ENCODE results near the gene IL1RAPL1. TPM values are rescaled to one million over a fixed set of nuclear protein-coding genes. Genes with fewer than 3 reads are reported as not detected.

Gene IL1RAPL1
- total and polyA plus RNA-seq, 2 experiments from 2014 or later = 0.18 to 0.49 TPM

- no peaks in the 10 kb centered on the region for H3K79me2 ChIP-seq (replicated peaks; ENCODE audit: insufficient read depth)
- no peak for TF ChIP-seq NANOG (IDR thresholded peaks at IDR 0.05; ENCODE audit: borderline replicate concordance)
- no peak for TF ChIP-seq REST (IDR thresholded peaks at IDR 0.05; ENCODE audit: unreplicated experiment)
- no peak for TF ChIP-seq JUNB (IDR thresholded peaks at IDR 0.05; ENCODE audit: unreplicated experiment)
- TF ChIP-seq EZH2phosphoT487 (IDR thresholded peaks at IDR 0.05; ENCODE audit: unreplicated experiment) = no peak
- TF ChIP-seq, protein P1, sequence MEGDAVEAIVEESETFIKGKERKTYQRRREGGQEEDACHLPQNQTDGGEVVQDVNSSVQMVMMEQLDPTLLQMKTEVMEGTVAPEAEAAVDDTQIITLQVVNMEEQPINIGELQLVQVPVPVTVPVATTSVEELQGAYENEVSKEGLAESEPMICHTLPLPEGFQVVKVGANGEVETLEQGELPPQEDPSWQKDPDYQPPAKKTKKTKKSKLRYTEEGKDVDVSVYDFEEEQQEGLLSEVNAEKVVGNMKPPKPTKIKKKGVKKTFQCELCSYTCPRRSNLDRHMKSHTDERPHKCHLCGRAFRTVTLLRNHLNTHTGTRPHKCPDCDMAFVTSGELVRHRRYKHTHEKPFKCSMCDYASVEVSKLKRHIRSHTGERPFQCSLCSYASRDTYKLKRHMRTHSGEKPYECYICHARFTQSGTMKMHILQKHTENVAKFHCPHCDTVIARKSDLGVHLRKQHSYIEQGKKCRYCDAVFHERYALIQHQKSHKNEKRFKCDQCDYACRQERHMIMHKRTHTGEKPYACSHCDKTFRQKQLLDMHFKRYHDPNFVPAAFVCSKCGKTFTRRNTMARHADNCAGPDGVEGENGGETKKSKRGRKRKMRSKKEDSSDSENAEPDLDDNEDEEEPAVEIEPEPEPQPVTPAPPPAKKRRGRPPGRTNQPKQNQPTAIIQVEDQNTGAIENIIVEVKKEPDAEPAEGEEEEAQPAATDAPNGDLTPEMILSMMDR (conservative IDR thresholded peaks at IDR 0.05; ENCODE audit: low read depth in 2 of 2) = no peak
- TF ChIP-seq ZNF114 (CRISPR knock-in tag; IDR thresholded peaks at IDR 0.05) = no peak
- no peak for TF ChIP-seq CREB1 (CRISPR knock-in tag; IDR thresholded peaks at IDR 0.05; ENCODE audit: low read depth)
- TF ChIP-seq POLR2AphosphoS5 (IDR thresholded peaks at IDR 0.05; ENCODE audit: low read depth) = no peak
- TF ChIP-seq, protein P2, sequence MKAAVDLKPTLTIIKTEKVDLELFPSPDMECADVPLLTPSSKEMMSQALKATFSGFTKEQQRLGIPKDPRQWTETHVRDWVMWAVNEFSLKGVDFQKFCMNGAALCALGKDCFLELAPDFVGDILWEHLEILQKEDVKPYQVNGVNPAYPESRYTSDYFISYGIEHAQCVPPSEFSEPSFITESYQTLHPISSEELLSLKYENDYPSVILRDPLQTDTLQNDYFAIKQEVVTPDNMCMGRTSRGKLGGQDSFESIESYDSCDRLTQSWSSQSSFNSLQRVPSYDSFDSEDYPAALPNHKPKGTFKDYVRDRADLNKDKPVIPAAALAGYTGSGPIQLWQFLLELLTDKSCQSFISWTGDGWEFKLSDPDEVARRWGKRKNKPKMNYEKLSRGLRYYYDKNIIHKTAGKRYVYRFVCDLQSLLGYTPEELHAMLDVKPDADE (IDR thresholded peaks at IDR 0.05) = no peak
- TF ChIP-seq EZH2 (IDR thresholded peaks at IDR 0.05; ENCODE audit: low read depth, unreplicated experiment) = no peak
- TF ChIP-seq STAT1 (IDR thresholded peaks at IDR 0.05; ENCODE audit: unreplicated experiment) = no peak
- TF ChIP-seq, protein P3, sequence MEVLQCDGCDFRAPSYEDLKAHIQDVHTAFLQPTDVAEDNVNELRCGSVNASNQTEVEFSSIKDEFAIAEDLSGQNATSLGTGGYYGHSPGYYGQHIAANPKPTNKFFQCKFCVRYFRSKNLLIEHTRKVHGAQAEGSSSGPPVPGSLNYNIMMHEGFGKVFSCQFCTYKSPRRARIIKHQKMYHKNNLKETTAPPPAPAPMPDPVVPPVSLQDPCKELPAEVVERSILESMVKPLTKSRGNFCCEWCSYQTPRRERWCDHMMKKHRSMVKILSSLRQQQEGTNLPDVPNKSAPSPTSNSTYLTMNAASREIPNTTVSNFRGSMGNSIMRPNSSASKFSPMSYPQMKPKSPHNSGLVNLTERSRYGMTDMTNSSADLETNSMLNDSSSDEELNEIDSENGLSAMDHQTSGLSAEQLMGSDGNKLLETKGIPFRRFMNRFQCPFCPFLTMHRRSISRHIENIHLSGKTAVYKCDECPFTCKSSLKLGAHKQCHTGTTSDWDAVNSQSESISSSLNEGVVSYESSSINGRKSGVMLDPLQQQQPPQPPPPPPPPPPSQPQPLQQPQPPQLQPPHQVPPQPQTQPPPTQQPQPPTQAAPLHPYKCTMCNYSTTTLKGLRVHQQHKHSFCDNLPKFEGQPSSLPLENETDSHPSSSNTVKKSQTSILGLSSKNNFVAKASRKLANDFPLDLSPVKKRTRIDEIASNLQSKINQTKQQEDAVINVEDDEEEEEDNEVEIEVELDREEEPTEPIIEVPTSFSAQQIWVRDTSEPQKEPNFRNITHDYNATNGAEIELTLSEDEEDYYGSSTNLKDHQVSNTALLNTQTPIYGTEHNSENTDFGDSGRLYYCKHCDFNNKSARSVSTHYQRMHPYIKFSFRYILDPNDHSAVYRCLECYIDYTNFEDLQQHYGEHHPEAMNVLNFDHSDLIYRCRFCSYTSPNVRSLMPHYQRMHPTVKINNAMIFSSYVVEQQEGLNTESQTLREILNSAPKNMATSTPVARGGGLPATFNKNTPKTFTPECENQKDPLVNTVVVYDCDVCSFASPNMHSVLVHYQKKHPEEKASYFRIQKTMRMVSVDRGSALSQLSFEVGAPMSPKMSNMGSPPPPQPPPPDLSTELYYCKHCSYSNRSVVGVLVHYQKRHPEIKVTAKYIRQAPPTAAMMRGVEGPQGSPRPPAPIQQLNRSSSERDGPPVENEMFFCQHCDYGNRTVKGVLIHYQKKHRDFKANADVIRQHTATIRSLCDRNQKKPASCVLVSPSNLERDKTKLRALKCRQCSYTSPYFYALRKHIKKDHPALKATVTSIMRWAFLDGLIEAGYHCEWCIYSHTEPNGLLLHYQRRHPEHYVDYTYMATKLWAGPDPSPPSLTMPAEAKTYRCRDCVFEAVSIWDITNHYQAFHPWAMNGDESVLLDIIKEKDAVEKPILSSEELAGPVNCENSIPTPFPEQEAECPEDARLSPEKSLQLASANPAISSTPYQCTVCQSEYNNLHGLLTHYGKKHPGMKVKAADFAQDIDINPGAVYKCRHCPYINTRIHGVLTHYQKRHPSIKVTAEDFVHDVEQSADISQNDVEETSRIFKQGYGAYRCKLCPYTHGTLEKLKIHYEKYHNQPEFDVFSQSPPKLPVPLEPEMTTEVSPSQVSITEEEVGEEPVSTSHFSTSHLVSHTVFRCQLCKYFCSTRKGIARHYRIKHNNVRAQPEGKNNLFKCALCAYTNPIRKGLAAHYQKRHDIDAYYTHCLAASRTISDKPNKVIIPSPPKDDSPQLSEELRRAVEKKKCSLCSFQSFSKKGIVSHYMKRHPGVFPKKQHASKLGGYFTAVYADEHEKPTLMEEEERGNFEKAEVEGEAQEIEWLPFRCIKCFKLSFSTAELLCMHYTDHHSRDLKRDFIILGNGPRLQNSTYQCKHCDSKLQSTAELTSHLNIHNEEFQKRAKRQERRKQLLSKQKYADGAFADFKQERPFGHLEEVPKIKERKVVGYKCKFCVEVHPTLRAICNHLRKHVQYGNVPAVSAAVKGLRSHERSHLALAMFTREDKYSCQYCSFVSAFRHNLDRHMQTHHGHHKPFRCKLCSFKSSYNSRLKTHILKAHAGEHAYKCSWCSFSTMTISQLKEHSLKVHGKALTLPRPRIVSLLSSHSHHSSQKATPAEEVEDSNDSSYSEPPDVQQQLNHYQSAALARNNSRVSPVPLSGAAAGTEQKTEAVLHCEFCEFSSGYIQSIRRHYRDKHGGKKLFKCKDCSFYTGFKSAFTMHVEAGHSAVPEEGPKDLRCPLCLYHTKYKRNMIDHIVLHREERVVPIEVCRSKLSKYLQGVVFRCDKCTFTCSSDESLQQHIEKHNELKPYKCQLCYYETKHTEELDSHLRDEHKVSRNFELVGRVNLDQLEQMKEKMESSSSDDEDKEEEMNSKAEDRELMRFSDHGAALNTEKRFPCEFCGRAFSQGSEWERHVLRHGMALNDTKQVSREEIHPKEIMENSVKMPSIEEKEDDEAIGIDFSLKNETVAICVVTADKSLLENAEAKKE (CRISPR knock-in tag; IDR thresholded peaks at IDR 0.05) = no peak
- H3K4me1 Mint-ChIP-seq = peaks cover 2% of the 10 kb centered on the region; the same call in 2 of the 3 replicates
- H2AFZ ChIP-seq = no peak overlapping the region
- H3K4me3 Mint-ChIP-seq = no peak overlapping the region
- H3K4me3 ChIP-seq = no peak overlapping the region
- ATAC-seq (no peak), DNase-seq (ENCODE audit: low spot score) (no peak)
- H3K27ac ChIP-seq (ENCODE audit: low read depth) = no peak overlapping the region
- H3K9me3 Mint-ChIP-seq = no peaks in the 10 kb centered on the region
- no peaks in the 10 kb centered on the region for H3K27me3 ChIP-seq (ENCODE audit: insufficient read depth)
- H3K36me3 Mint-ChIP-seq (ENCODE audit: low read depth) = no peaks in the 10 kb centered on the region
- no peaks in the 10 kb centered on the region for H3F3A ChIP-seq (replicated peaks; ENCODE audit: low read depth)
- H4K20me1 ChIP-seq (replicated peaks; ENCODE audit: insufficient read depth) = no peaks in the 10 kb centered on the region
- no peak overlapping the region for H3K4me2 ChIP-seq
- H3K27ac Mint-ChIP-seq = no peak overlapping the region
- no peaks in the 10 kb centered on the region for H3K9me2 ChIP-seq (ENCODE audit: insufficient read depth)
- no peaks in the 10 kb centered on the region for H3K36me3 ChIP-seq (ENCODE audit: insufficient read depth)
- no peaks in the 10 kb centered on the region for H3K27me3 Mint-ChIP-seq (ENCODE audit: insufficient read depth, low read depth, poor library complexity)
- H3K4me1 ChIP-seq (ENCODE audit: insufficient read depth) = no peaks in the 10 kb centered on the region
These were observed 1289.5 kb downstream of the IL1RAPL1 start for GRCh38 chrX:29876733-29877132.

All from GM23338 (cell line).